HCT116 (cell line): ENCODE measurements around the gene CSRP3. TPM values are rescaled to one million over a fixed set of nuclear protein-coding genes. Genes with fewer than 3 reads are reported as not detected.

ENCODE experiments used
- ATAC-seq: fragments of 200-7000 bp; cut with Tn5 transposase; 2 replicates; pipeline ENCODE4 v1.9.1; 2020; ENCODE audit warnings: mild to moderate bottlenecking, moderate library complexity
- BruUV-seq: library from RNA; stranded (reverse); fragments of 400-500 nt; replicated peaks from 2 replicates; lab custom pipeline; 2021; lab: Mats Ljungman, UMichigan
- CTCF ChIA-PET: fragments of 300-600 bp; sonication (Branson Sonifier 250); formaldehyde crosslinking; loops from one replicate; lab custom pipeline; 2021; ENCODE audit warnings: antibody characterized with exemption; lab: Charles Lee
- POLR2A ChIA-PET: fragments of 300-600, 350-600 bp; sonication (Branson Sonifier 250); formaldehyde crosslinking; loops from one replicate; lab custom pipeline; 2021; ENCODE audit warnings: antibody characterized with exemption; lab: Charles Lee
- RAD21 ChIA-PET, 2 experiments: fragments of 300-600 bp; sonication (Branson Sonifier 250); formaldehyde crosslinking; loops; one replicate each; lab custom pipeline; 2023; ENCODE audit warnings: low total read pairs in 2 of 2; ENCODE audit not compliant: uncharacterized antibody in 2 of 2, unreplicated experiment in 2 of 2, low non-redundant PET in 1 of 2; lab: Charles Lee
- DNase-seq: peaks from one replicate; pipeline ENCODE4 v3.0.0-alpha.2; 2010; ENCODE audit warnings: low read depth, low spot score
- H2AFZ ChIP-seq: fragments of 200-600 bp; shearing (Covaris generic), sonication (generic); 2 replicates; pipeline ENCODE4 v1.6.1; 2017; ENCODE audit warnings: low read depth, mixed run types, mixed read lengths, antibody characterized with exemption, low read length; ENCODE audit not compliant: poor library complexity, severe bottlenecking
- H3K27ac ChIP-seq: 2 replicates; pipeline ENCODE4 v1.5.1; 2012; ENCODE audit warnings: low read depth, low read length
- H3K27me3 ChIP-seq: fragments of 200-600 bp; sonication (generic); 2 replicates; pipeline ENCODE4 v1.6.1; 2016; ENCODE audit warnings: mixed run types, low read length, mixed read lengths; ENCODE audit not compliant: insufficient read depth
- H3K36me3 ChIP-seq, 2 experiments: fragments of 200-500 bp in 1 of 2; fragments of 200-600 bp in 1 of 2; sonication (Bioruptor generic) in 1 of 2; sonication (generic) in 1 of 2; 2 replicates each; pipeline versions ENCODE4 v1.5.1 to v1.6.1; 2014 to 2016; ENCODE audit warnings: low read length in 2 of 2, inconsistent platforms in 1 of 2, mixed read lengths in 1 of 2, mixed run types in 1 of 2; ENCODE audit not compliant: insufficient read depth in 2 of 2, control insufficient read depth in 1 of 2
- H3K4me1 ChIP-seq, 2 experiments: fragments of 200-600 bp in 1 of 2; sonication (generic) in 1 of 2; 2 replicates each; pipeline versions ENCODE4 v1.5.1 to v1.6.1; 2012 to 2017; ENCODE audit warnings: low read length in 2 of 2, inconsistent platforms in 1 of 2, mild to moderate bottlenecking in 1 of 2, mixed read lengths in 1 of 2, mixed run types in 1 of 2, moderate library complexity in 1 of 2; ENCODE audit not compliant: insufficient read depth in 2 of 2, control insufficient read depth in 1 of 2
- H3K4me2 ChIP-seq: fragments of 200-600 bp; sonication (generic); 2 replicates; pipeline ENCODE4 v1.6.1; 2017; ENCODE audit warnings: mixed run types, low read length, mixed read lengths
- H3K4me3 ChIP-seq, 2 experiments: fragments of 200-600 bp in 1 of 2; sonication (generic) in 1 of 2; replicated peaks in 1 of 2; 2 replicates each; pipeline ENCODE4 v1.5.1; 2011 to 2016; ENCODE audit warnings: low read length in 2 of 2, control low read depth in 1 of 2, low read depth in 1 of 2, mild to moderate bottlenecking in 1 of 2, mixed read lengths in 1 of 2, mixed run types in 1 of 2
- H3K79me2 ChIP-seq: fragments of 200-600 bp; sonication (generic); 2 replicates; pipeline ENCODE4 v1.6.1; 2017; ENCODE audit warnings: mild to moderate bottlenecking, mixed run types, low read length, moderate library complexity, mixed read lengths; ENCODE audit not compliant: insufficient read depth
- H3K9ac ChIP-seq: fragments of 200-600 bp; sonication (generic); 2 replicates; pipeline ENCODE4 v1.6.1; 2016; ENCODE audit warnings: low read length, mixed read lengths
- H3K9me2 ChIP-seq: fragments of 200-600 bp; sonication (generic), shearing (Covaris generic); 2 replicates; pipeline ENCODE4 v1.6.1; 2017; ENCODE audit warnings: mixed run types, mild to moderate bottlenecking, moderate library complexity; ENCODE audit not compliant: insufficient read depth
- H3K9me3 ChIP-seq, 2 experiments: fragments of 200-500 bp in 1 of 2; fragments of 200-600 bp in 1 of 2; sonication (Bioruptor generic) in 1 of 2; sonication (generic) in 1 of 2; 2 replicates each; pipeline ENCODE4 v1.6.1; 2014 to 2017; ENCODE audit warnings: low read length in 2 of 2, mixed read lengths in 2 of 2, inconsistent platforms in 1 of 2, low read depth in 1 of 2, mild to moderate bottlenecking in 1 of 2, mixed run types in 1 of 2, moderate library complexity in 1 of 2; ENCODE audit not compliant: control insufficient read depth in 1 of 2, insufficient read depth in 1 of 2
- H4K20me1 ChIP-seq: fragments of 200-600 bp; sonication (generic), shearing (Covaris generic); 2 replicates; pipeline ENCODE4 v1.6.1; 2017; ENCODE audit warnings: mixed run types, mild to moderate bottlenecking, moderate library complexity; ENCODE audit not compliant: insufficient read depth
- CBX3 ChIP-seq: IDR thresholded peaks from 2 replicates; pipeline ENCODE4 v1.6.1; 2012; ENCODE audit warnings: low read depth
- CEBPB ChIP-seq: IDR thresholded peaks from 2 replicates; pipeline ENCODE4 v1.6.1; 2012; ENCODE audit warnings: low read depth
- ELF1 ChIP-seq: IDR thresholded peaks from 2 replicates; pipeline ENCODE4 v1.6.1; 2012; ENCODE audit warnings: low read depth, borderline replicate concordance
- EZH2phosphoT487 ChIP-seq: fragments of 200-600 bp; IDR thresholded peaks from 2 replicates; pipeline ENCODE4 v1.6.1; 2018; ENCODE audit warnings: antibody characterized with exemption, borderline replicate concordance
- JUND ChIP-seq: IDR thresholded peaks from 2 replicates; pipeline ENCODE4 v1.6.1; 2012
- POLR2A ChIP-seq: IDR thresholded peaks from 2 replicates; pipeline ENCODE4 v1.7.0; 2011; ENCODE audit warnings: borderline replicate concordance; ENCODE audit not compliant: insufficient read depth, insufficient read length; ENCODE audit errors: extremely low read depth
- POLR2AphosphoS5 ChIP-seq: IDR thresholded peaks from 2 replicates; pipeline ENCODE4 v1.6.1; 2011; ENCODE audit warnings: mild to moderate bottlenecking, low read depth, low read length, moderate library complexity
- SIN3A ChIP-seq: IDR thresholded peaks from 2 replicates; pipeline ENCODE4 v1.6.1; 2012; ENCODE audit warnings: low read depth
- SP1 ChIP-seq: IDR thresholded peaks from 2 replicates; pipeline ENCODE4 v1.6.1; 2012; ENCODE audit warnings: low read depth
- SRF ChIP-seq: IDR thresholded peaks from 2 replicates; pipeline ENCODE4 v1.6.1; 2012; ENCODE audit warnings: low read depth
- TCF7L2 ChIP-seq: IDR thresholded peaks from 2 replicates; pipeline ENCODE4 v1.7.0; 2011; ENCODE audit warnings: borderline replicate concordance, inconsistent platforms; ENCODE audit not compliant: insufficient read depth, insufficient read length; ENCODE audit errors: extremely low read depth
- YY1 ChIP-seq: IDR thresholded peaks from 2 replicates; pipeline ENCODE4 v1.6.1; 2011; ENCODE audit warnings: low read length, low read depth, moderate library complexity, mild to moderate bottlenecking; ENCODE audit not compliant: insufficient replicate concordance; ENCODE audit errors: extremely low read depth
- ZFX ChIP-seq: fragments of 450-650 bp; IDR thresholded peaks from 2 replicates; pipeline ENCODE4 v1.6.1; 2017
- intact Hi-C: fragments of 100-400 bp; cut with micrococcal nuclease; formaldehyde crosslinking; loops from 2 replicates; pipeline ENCODE4 v1.10.0; 2022
- total RNA-seq: library from RNA; stranded (reverse); gene quantifications from one replicate; pipeline ENCODE4 v1.2.1, GENCODE V29; 2021; ENCODE audit not compliant: unreplicated experiment
- TF ChIP-seq, protein P1 (sequence below): IDR thresholded peaks from 2 replicates; pipeline ENCODE4 v1.6.1; 2012; ENCODE audit warnings: low read depth
- TF ChIP-seq, protein P2 (sequence below): IDR thresholded peaks from 2 replicates; pipeline ENCODE4 v1.6.1; 2011; ENCODE audit warnings: mild to moderate bottlenecking, low read length, moderate library complexity; ENCODE audit not compliant: insufficient replicate concordance; ENCODE audit errors: extremely low read depth
- TF ChIP-seq, protein P3 (sequence below): IDR thresholded peaks from 2 replicates; pipeline ENCODE4 v1.6.1; 2012
- TF ChIP-seq, protein P4 (sequence below): IDR thresholded peaks from 2 replicates; pipeline ENCODE4 v1.6.1; 2012

CSRP3 gene
- total RNA-seq, 1 experiment from 2014 or later = not detected

DNA sequence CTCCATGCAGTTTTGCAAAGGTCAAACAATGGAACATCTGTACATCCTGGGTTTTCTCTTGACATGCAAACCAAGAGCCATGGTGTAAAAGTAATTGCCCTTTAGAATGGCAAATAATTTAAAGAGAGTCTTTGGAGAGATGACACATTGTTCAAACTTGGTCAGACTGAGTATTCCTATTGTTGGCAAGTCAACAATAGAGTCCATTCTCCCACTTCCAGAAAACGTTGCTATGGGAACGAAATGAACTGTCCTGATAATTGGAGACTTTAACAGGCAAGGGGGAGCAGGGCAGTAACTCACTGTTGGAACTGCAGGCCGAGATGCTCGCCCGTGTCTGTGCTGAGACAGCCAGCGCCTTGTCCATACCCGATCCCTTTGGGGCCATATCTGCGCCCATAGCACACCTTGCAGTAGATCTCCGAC, 13.9 kb downstream of the CSRP3 start:
- CTCF ChIA-PET = no interaction called here
- Histone ChIP-seq H4K20me1 (no peaks in the 10 kb centered on the region), H3K79me2 (no peaks in the 10 kb centered on the region), H2AFZ (no peak overlapping the region), H3K9me3 (no peaks in the 10 kb centered on the region), H3K4me1 (no peaks in the 10 kb centered on the region), H3K36me3 (no peaks in the 10 kb centered on the region), H3K4me3 (no peak overlapping the region), H3K27ac (no peak overlapping the region), H3K9ac (no peak overlapping the region), H3K27me3 (no peaks in the 10 kb centered on the region), H3K9me2 (no peaks in the 10 kb centered on the region), H3K4me2 (no peak overlapping the region)
- POLR2A ChIA-PET = no interaction called here
- intact Hi-C loops = no loop called here
- BruUV-seq = no TSS peak
- ATAC-seq (no peak), DNase-seq (no peak)
- TF ChIP-seq POLR2A (no peak), CBX3 (no peak), SIN3A (no peak), ZFX (no peak), SP1 (no peak), SRF (no peak), YY1 (no peak), ELF1 (no peak), EZH2phosphoT487 (no peak), TCF7L2 (no peak), CEBPB (no peak), JUND (no peak), POLR2AphosphoS5 (no peak)
- TF ChIP-seq, protein P1, sequence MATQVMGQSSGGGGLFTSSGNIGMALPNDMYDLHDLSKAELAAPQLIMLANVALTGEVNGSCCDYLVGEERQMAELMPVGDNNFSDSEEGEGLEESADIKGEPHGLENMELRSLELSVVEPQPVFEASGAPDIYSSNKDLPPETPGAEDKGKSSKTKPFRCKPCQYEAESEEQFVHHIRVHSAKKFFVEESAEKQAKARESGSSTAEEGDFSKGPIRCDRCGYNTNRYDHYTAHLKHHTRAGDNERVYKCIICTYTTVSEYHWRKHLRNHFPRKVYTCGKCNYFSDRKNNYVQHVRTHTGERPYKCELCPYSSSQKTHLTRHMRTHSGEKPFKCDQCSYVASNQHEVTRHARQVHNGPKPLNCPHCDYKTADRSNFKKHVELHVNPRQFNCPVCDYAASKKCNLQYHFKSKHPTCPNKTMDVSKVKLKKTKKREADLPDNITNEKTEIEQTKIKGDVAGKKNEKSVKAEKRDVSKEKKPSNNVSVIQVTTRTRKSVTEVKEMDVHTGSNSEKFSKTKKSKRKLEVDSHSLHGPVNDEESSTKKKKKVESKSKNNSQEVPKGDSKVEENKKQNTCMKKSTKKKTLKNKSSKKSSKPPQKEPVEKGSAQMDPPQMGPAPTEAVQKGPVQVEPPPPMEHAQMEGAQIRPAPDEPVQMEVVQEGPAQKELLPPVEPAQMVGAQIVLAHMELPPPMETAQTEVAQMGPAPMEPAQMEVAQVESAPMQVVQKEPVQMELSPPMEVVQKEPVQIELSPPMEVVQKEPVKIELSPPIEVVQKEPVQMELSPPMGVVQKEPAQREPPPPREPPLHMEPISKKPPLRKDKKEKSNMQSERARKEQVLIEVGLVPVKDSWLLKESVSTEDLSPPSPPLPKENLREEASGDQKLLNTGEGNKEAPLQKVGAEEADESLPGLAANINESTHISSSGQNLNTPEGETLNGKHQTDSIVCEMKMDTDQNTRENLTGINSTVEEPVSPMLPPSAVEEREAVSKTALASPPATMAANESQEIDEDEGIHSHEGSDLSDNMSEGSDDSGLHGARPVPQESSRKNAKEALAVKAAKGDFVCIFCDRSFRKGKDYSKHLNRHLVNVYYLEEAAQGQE = no peak
- TF ChIP-seq, protein P2, sequence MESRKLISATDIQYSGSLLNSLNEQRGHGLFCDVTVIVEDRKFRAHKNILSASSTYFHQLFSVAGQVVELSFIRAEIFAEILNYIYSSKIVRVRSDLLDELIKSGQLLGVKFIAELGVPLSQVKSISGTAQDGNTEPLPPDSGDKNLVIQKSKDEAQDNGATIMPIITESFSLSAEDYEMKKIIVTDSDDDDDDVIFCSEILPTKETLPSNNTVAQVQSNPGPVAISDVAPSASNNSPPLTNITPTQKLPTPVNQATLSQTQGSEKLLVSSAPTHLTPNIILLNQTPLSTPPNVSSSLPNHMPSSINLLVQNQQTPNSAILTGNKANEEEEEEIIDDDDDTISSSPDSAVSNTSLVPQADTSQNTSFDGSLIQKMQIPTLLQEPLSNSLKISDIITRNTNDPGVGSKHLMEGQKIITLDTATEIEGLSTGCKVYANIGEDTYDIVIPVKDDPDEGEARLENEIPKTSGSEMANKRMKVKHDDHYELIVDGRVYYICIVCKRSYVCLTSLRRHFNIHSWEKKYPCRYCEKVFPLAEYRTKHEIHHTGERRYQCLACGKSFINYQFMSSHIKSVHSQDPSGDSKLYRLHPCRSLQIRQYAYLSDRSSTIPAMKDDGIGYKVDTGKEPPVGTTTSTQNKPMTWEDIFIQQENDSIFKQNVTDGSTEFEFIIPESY = no peak
- TF ChIP-seq, protein P3, sequence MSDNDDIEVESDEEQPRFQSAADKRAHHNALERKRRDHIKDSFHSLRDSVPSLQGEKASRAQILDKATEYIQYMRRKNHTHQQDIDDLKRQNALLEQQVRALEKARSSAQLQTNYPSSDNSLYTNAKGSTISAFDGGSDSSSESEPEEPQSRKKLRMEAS = no peak
- TF ChIP-seq, protein P4, sequence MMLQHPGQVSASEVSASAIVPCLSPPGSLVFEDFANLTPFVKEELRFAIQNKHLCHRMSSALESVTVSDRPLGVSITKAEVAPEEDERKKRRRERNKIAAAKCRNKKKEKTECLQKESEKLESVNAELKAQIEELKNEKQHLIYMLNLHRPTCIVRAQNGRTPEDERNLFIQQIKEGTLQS = no peak
- RAD21 ChIA-PET = no interaction called here
